Fibroblast of villous mesenchyme (primary cell): ENCODE data around the gene MMP10. TPM values are rescaled to one million over a fixed set of nuclear protein-coding genes. Genes with fewer than 3 reads are reported as not detected.
"Not testable (repeated sequence)": the region's sequence is repeated elsewhere in the genome, so short reads cannot be mapped to it uniquely, and the experiment has no call there.

ENCODE experiments used
- DNase-seq: peaks from one replicate; pipeline ENCODE4 v3.0.0-alpha.2; 2010; ENCODE audit warnings: low read depth
- H3K4me3 ChIP-seq: 2 replicates; pipeline ENCODE4 v1.5.1; 2011; ENCODE audit warnings: low read depth, mild to moderate bottlenecking, low read length
- total RNA-seq: library from RNA; depleted of rRNA; stranded (reverse); fragments of >200 nt; gene quantifications from 2 replicates; pipeline ENCODE4 v1.2.3, GENCODE V29; 2012
- TF ChIP-seq, protein P1 (sequence below): IDR thresholded peaks from 2 replicates; pipeline ENCODE4 v1.5.1; 2012; ENCODE audit warnings: low read depth, mild to moderate bottlenecking, low read length; ENCODE audit not compliant: insufficient read depth

Gene MMP10
- total RNA-seq, 1 donor: 0.86 TPM

DNA sequence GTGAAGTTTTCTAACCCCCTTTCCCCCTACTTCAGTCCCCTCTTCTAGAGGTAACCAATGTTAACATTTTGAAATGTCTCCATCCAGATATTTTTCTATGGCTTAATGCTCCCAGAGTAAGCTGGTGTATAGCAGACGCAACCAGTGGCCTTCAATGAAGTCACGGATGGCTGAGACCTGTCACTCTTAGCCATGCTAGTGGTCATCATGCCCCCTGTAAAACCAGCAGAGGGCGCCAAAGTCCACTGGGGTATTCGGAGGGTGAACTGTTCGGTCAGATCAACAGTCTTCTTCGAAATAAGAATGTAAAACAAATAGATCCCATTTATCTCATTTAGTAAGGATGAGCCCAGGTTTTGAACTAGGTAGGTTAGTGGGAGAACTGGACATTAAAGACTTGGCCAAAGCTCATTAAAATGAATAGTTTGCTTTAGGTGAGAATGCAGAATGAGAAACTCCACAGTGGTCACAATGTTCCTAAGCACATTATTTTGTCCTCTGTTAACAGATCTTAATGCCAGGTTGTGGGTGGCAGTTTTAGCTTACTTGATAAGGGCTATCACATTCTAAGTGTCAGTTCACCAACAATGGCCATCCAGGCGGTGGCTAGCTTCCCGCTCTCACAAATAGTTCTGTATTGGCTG lies 47.1 kb downstream of the MMP10 start:
- TF ChIP-seq, protein P1, sequence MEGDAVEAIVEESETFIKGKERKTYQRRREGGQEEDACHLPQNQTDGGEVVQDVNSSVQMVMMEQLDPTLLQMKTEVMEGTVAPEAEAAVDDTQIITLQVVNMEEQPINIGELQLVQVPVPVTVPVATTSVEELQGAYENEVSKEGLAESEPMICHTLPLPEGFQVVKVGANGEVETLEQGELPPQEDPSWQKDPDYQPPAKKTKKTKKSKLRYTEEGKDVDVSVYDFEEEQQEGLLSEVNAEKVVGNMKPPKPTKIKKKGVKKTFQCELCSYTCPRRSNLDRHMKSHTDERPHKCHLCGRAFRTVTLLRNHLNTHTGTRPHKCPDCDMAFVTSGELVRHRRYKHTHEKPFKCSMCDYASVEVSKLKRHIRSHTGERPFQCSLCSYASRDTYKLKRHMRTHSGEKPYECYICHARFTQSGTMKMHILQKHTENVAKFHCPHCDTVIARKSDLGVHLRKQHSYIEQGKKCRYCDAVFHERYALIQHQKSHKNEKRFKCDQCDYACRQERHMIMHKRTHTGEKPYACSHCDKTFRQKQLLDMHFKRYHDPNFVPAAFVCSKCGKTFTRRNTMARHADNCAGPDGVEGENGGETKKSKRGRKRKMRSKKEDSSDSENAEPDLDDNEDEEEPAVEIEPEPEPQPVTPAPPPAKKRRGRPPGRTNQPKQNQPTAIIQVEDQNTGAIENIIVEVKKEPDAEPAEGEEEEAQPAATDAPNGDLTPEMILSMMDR: peak; percentile 83
- peak; percentile 43 for DNase-seq
- H3K4me3 ChIP-seq: no peak overlapping the region

DNA sequence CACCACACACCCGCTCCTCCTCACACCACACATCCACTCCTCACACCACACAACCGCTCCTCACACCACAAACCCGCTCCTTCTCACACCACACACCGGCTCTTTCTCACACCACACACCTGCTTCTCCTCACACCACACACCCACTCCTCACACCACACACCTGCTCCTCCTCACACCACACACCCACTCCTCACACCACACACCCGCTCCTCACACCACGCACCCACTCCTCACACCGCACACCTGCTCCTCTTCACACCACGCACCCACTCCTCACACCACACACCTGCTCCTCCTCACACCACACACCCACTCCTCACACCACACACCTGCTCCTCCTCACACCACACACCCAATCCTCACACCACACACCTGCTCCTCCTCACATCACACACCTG lies 49.5 kb downstream of the MMP10 start:
- H3K4me3 ChIP-seq, DNase-seq: not testable (repeated sequence)

DNA sequence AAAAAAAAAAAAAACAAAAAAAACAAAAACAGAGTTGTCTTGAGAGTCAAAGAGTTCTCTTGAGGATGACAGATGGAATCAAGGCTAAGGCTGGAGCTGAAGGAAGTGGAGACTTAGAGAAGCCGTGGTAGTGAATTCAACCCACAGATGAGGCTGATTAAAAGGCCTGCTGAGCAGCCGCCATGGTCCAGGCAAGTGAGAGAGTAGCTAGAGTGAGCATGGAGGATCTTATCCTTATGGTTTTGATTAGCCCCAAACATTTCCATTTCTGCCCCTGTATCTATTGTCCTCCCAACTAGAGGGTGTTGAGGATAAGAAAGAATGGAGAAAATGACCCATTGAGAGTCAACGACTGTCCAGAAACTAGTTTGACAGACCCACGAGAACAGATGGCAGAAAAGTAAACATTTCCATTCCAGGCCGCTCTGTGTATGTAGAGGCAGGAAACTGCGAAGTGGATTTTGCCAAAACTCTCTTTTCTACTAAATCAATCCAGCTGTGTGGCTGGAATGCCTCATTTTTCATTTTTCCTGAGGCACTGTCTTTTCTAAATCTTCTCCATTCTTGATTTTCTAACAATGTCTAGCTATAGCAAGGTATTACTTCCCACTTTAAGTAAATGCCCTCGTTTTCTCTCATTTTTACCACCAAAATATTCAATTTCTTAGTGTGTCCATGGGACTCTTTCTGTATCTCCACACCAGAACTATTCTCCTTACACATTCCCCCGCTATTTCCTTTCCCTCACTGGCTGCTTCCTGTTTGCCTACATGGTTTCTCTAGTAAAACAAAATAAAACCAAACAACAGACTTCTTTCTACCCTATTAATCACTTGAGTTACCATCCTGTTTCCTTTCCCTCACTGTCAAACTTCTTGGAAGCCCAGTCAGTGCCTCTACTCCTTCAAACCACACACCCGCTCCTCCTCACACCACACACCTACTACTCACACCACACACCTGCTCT lies 50.3 kb downstream of the MMP10 start:
- TF ChIP-seq, protein P1: no peak
- peak; percentile 26 for DNase-seq

DNA sequence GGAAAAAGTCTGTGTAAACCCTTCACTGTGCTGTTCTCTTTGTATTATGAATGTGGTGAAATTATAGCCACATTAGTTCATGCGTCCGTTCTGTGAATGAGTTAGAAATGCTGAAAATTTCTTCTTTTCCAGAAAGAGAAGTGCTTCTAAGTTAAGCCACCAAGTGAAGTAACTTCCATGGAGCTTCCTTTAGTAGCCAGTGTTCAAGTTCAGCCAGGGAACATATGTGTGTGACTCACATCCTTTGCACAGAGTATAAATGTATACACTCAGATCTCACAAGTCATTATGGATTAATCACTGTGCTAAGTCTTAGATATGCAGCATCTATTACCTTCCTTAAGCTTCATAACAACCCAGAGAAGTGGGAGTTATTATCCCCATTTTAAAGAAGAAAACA lies 52.5 kb downstream of the MMP10 start:
- H3K4me3 ChIP-seq: no peak overlapping the region
- peak; percentile 64 for DNase-seq
- TF ChIP-seq, protein P1: no peak

More for the DNA sequence above, 50.3 kb downstream of the MMP10 start:
- H3K4me3 ChIP-seq: no peak overlapping the region

DNA sequence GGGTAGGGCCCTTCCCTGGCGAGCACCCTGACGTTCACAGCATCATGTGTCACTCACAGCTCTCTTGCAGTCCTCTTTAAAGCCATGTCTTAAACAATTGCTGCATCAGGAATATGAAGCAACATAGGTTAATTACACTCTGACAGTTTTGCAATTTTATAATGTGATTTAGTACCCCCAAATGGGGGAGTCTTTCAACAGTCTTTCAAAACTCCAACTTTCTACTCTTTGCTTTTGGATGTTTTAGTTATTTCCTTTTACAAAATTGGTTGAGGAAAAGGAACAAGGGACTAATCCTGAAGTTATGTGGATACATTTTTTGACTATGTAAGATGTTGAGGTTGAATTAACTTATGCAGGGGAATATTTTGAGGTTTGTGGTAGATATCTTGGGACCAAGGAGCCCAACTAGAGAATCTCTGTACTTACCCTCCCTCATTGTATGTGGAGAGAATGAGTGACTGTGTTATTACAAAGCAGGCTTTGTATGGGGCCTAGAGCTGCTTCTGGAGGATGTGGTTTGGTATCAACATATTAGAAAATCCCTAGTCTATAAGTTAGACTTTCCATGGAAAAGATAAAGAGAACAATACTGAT lies 55.4 kb downstream of the MMP10 start, which contains the start of gene MMP8:
Gene MMP8 (minus strand): TSS at position 51 of the 597 bp plus-strand sequence. CDS start 99 bp downstream, outside the sequence.
- no peak for DNase-seq
- TF ChIP-seq, protein P1: no peak
- no peak within 1 kb of the TSS for H3K4me3 ChIP-seq

DNA sequence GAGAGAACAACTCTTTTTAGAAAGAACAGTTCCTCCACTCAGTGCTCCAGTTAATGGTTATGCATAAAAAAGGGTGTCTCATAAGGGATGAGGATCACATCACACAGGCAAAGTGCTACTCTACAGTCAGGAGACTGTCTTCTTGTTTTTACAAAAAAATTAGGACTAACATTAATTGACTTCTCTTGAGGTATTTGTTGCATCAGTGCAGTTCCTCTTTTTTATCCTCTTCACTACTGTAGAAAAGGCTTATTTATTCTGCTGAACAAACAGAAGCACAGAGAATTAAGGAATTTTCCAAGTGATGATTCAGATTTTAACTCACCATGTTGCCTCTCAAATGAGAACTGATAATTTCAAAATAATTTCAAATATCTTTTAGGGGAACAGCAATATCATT lies 57.6 kb downstream of the MMP10 start:
- DNase-seq: no peak
- H3K4me3 ChIP-seq: no peak overlapping the region
- TF ChIP-seq, protein P1: no peak

Other genes with a start within 250 kb of the MMP10 start
- 0.43 and 2.6 TPM in 2 replicates for gene MMP7, start 249.9 kb downstream of the MMP10 start, total RNA-seq
- not detected in 2 replicates for gene MMP20, start 155.3 kb downstream of the MMP10 start, total RNA-seq
- gene MMP27, start 74.9 kb downstream of the MMP10 start, total RNA-seq: 0.97 TPM in 1 of 2 replicates, not detected in the other
- under 0.01 TPM in 1 of 2 replicates, not detected in the other for gene MMP8, start 55.7 kb downstream of the MMP10 start, total RNA-seq
- gene MMP1, start 17.5 kb upstream of the MMP10 start, total RNA-seq: 141 and 281 TPM in 2 replicates
- 39.7 and 181 TPM in 2 replicates for gene MMP3, start 63.0 kb upstream of the MMP10 start, total RNA-seq
- gene MMP12, start 94.4 kb upstream of the MMP10 start, total RNA-seq: 3.0 and 3.5 TPM in 2 replicates
- gene MMP13, start 175.1 kb upstream of the MMP10 start, total RNA-seq: not detected in 2 replicates